ENCODE measurements around the gene EPB41L4B.

DNA sequence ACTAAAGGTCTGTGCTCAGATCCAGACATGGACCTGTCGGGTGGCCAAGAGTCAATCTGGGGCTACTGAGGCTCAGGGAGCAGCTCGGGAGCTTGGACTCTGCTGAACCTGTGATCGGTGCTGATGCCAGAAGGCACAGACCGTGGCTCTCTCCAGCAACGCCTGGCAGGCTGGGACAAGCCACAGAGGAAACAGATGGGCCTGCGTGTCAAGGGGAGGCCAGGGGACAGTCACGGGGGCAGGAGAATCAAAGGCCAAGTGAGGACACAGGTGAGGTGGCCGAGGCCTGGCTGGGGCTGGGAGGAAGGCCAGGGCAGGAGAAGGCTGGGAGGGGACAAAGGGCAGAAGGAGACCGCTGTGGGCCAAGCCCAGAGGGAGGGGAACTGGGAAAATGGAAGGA lies 43.4 kb downstream of the EPB41L4B start:
- TF ChIP-seq POLR2A (IDR thresholded peaks at IDR 0.05; ENCODE audit: low read depth, low read length) (no peak), POLR2AphosphoS5 (IDR thresholded peaks at IDR 0.05; ENCODE audit: low read depth, low read length) (no peak)
